ENCODE measurements around the gene C1QL1. TPM values are rescaled to one million over a fixed set of nuclear protein-coding genes. Genes with fewer than 3 reads are reported as not detected.

The C1QL1 gene
- total RNA-seq, 4 donors from 2014 or later = not detected

GRCh38 chr17:44998646-44999045 lies 30.5 kb upstream of the C1QL1 start:
- Histone ChIP-seq H3K27ac (no peak overlapping the region), H3K9me3 (no peaks in the 10 kb centered on the region), H3K4me3 (no peak overlapping the region), H3K27me3 (peaks cover 0 to under 1% (median 0%) of the 10 kb centered on the region in 3 donors), H3K4me1 (no peaks in the 10 kb centered on the region), H3K36me3 (no peaks in the 10 kb centered on the region)
- DNase-seq = no peak
- TF ChIP-seq CTCF (IDR thresholded peaks at IDR 0.05 in 4 of 5, conservative IDR thresholded peaks at IDR 0.05 in 1 of 5) (no peak), POLR2A (IDR thresholded peaks at IDR 0.05) (no peak)
- no peak for ATAC-seq
- in situ Hi-C loops (cut with MboI; ENCODE audit: low sequenced_read_pairs in 4 of 4) = no loop called here
- intact Hi-C loops (cut with DNase I; ENCODE audit: low total_unique reads) = no loop called here

GRCh38 chr17:44997733-44998520 lies 29.8 kb upstream of the C1QL1 start:
- ATAC-seq = no peak
- Histone ChIP-seq H3K27ac (no peak overlapping the region), H3K4me3 (no peak overlapping the region), H3K36me3 (no peaks in the 10 kb centered on the region), H3K4me1 (no peaks in the 10 kb centered on the region), H3K27me3 (peaks cover 0 to 4% (median 0%) of the 10 kb centered on the region in 3 donors), H3K9me3 (no peaks in the 10 kb centered on the region)
- DNase-seq = no peak
- intact Hi-C loops (cut with DNase I; ENCODE audit: low total_unique reads) (no loop called here), in situ Hi-C loops (cut with MboI; ENCODE audit: low sequenced_read_pairs in 4 of 4) (no loop called here)
- no peak for TF ChIP-seq POLR2A (IDR thresholded peaks at IDR 0.05)
- no peak for TF ChIP-seq CTCF (IDR thresholded peaks at IDR 0.05 in 4 of 5, conservative IDR thresholded peaks at IDR 0.05 in 1 of 5)

- in situ Hi-C loops (cut with MboI; ENCODE audit: low sequenced_read_pairs in 4 of 4) (no loop called here), intact Hi-C loops (cut with DNase I; ENCODE audit: low total_unique reads) (no loop called here)
- DNase-seq (no peak), ATAC-seq (no peak)
- Histone ChIP-seq H3K36me3 (no peaks in the 10 kb centered on the region), H3K27me3 (peaks cover 0 to 4% (median 0%) of the 10 kb centered on the region in 3 donors), H3K27ac (no peak overlapping the region), H3K4me1 (no peaks in the 10 kb centered on the region), H3K4me3 (no peak overlapping the region), H3K9me3 (no peaks in the 10 kb centered on the region)
- TF ChIP-seq POLR2A (IDR thresholded peaks at IDR 0.05) = no peak
- TF ChIP-seq CTCF (IDR thresholded peaks at IDR 0.05 in 4 of 5, conservative IDR thresholded peaks at IDR 0.05 in 1 of 5) = no peak
Measured at GRCh38 chr17:44996304-44996703, 28.2 kb upstream of the C1QL1 start.

- no peak for TF ChIP-seq POLR2A (IDR thresholded peaks at IDR 0.05)
- no peak for TF ChIP-seq CTCF (IDR thresholded peaks at IDR 0.05 in 4 of 5, conservative IDR thresholded peaks at IDR 0.05 in 1 of 5)
Measured at GRCh38 chr17:44995436-44996001, 27.4 kb upstream of the C1QL1 start.

More at GRCh38 chr17:44995436-44996001, 27.4 kb upstream of the C1QL1 start:
- intact Hi-C loops (cut with DNase I; ENCODE audit: low total_unique reads) (no loop called here), in situ Hi-C loops (cut with MboI; ENCODE audit: low sequenced_read_pairs in 4 of 4) (no loop called here)
- Histone ChIP-seq H3K9me3 (no peaks in the 10 kb centered on the region), H3K4me1 (no peaks in the 10 kb centered on the region), H3K27ac (no peak overlapping the region), H3K27me3 (peaks cover 0 to 4% (median 0%) of the 10 kb centered on the region in 3 donors), H3K4me3 (no peak overlapping the region), H3K36me3 (no peaks in the 10 kb centered on the region)
- DNase-seq (no peak), ATAC-seq (no peak)

All from gastrocnemius medialis (tissue), 4 donors.